Body of pancreas (tissue), 4 donors: Measurements from ENCODE around the gene MAP3K4. TPM values are rescaled to one million over a fixed set of nuclear protein-coding genes. Genes with fewer than 3 reads are reported as not detected.
"Not testable (repeated sequence)": the region's sequence is repeated elsewhere in the genome, so short reads cannot be mapped to it uniquely, and the experiment has no call there.

Experiments
- ATAC-seq: fragments of 150-250 bp; one replicate; pipeline ENCODE4 v1.9.1; 2016
- DNase-seq, 4 donors: peaks; one replicate each; pipeline ENCODE4 v3.0.0-alpha.2; 2019
- H3K27ac ChIP-seq, 4 donors: fragments of 200-600 bp; sonication (generic); 1 replicate in 3 of 4; 2 replicates in 1 of 4; pipeline versions ENCODE4 v1.5.1 to v1.6.1; 2016 to 2019; ENCODE audit warnings: mild to moderate bottlenecking in 1 of 4, mixed read lengths in 1 of 4, moderate library complexity in 1 of 4
- H3K27me3 ChIP-seq, 2 donors: fragments of 200-600 bp; sonication (generic); one replicate each; pipeline ENCODE4 v1.6.0; 2016; ENCODE audit warnings: mild to moderate bottlenecking in 1 of 2
- H3K36me3 ChIP-seq, 2 donors: fragments of 200-600 bp; sonication (generic); replicated peaks in 1 of 2; 2 replicates each; pipeline ENCODE4 v1.5.1; 2016; ENCODE audit warnings: low read depth in 2 of 2; ENCODE audit not compliant: insufficient read depth in 1 of 2
- H3K4me1 ChIP-seq: fragments of 200-600 bp; sonication (generic); one replicate; pipeline ENCODE4 v1.6.0; 2016
- H3K4me3 ChIP-seq, 2 donors: fragments of 200-600 bp; sonication (generic); 1 replicate in 1 of 2; 2 replicates in 1 of 2; pipeline ENCODE4 v1.5.1; 2016 to 2019
- H3K9me3 ChIP-seq, 3 donors: fragments of 200-600 bp; sonication (generic); 1 replicate in 2 of 3; 2 replicates in 1 of 3; pipeline ENCODE4 v1.5.1; 2016
- CTCF ChIP-seq, 7 experiments: fragments of 450-650 bp in 4 of 7; fragments of 200-600 bp in 3 of 7; sonication (generic) in 3 of 7; IDR thresholded peaks; one replicate each; pipeline ENCODE4 v1.5.1; 2016 to 2019; ENCODE audit warnings: antibody characterized with exemption in 7 of 7
- POLR2A ChIP-seq, 3 donors: fragments of 450-650 bp; IDR thresholded peaks; one replicate each; pipeline ENCODE4 v1.6.1; 2016; ENCODE audit warnings: antibody characterized with exemption in 3 of 3, mild to moderate bottlenecking in 2 of 3
- WGBS, 2 donors: methylation state at CpG; one replicate each; pipeline ENCODE4 v1.1.5; 2017; 5-methylcytosine and 5-hydroxymethylcytosine counted together
- intact Hi-C: fragments of 100-400 bp; cut with DNase I; formaldehyde crosslinking; loops from one replicate; pipeline ENCODE4 v1.15.1; 2023
- total RNA-seq, 2 donors: library from RNA; depleted of rRNA; stranded (reverse); fragments of >200 nt; gene quantifications; one replicate each; pipeline ENCODE4 v1.1.0, GENCODE V29; 2016

Gene MAP3K4
- total RNA-seq, 2 donors from 2014 or later, result 20.1 to 31.4 TPM

- Histone ChIP-seq H3K27me3 (no peaks in the 10 kb centered on the region), H3K27ac (peak overlapping the region in 3 of 4 donors; percentile 3 to 40 (median 28)), H3K4me3 (no peak overlapping the region), H3K9me3 (no peaks in the 10 kb centered on the region), H3K36me3 (no peaks in the 10 kb centered on the region), H3K4me1 (peaks cover 8% of the 10 kb centered on the region)
- intact Hi-C loops, result no loop called here
- ATAC-seq (peak; percentile 81), DNase-seq (peak; percentile 32 to 77 (median 56))
- no peak for TF ChIP-seq CTCF (IDR thresholded peaks at IDR 0.05)
- TF ChIP-seq POLR2A (IDR thresholded peaks at IDR 0.05), result no peak
- WGBS, 2 donors, result 45 to 51% methylated on average over 9 of the region's 9 CpGs
Measured at GRCh38 chr6:160974304-160974771, 17.2 kb upstream of the MAP3K4 start.

GRCh38 chr6:160975162-160975561 is 16.4 kb upstream of the MAP3K4 start:
- no peaks in the 10 kb centered on the region for H3K36me3 ChIP-seq
- no peak overlapping the region for H3K4me3 ChIP-seq
- intact Hi-C loops, result no loop called here
- 68 to 75% methylated on average over 1 of the region's 1 CpG for WGBS, 2 donors
- H3K27ac ChIP-seq, result no peak overlapping the region
- H3K9me3 ChIP-seq, result no peaks in the 10 kb centered on the region
- no peaks in the 10 kb centered on the region for H3K27me3 ChIP-seq
- no peak for DNase-seq
- TF ChIP-seq POLR2A (IDR thresholded peaks at IDR 0.05), result no peak
- TF ChIP-seq CTCF (IDR thresholded peaks at IDR 0.05), result no peak
- H3K4me1 ChIP-seq, result peaks cover 8% of the 10 kb centered on the region
- ATAC-seq, result no peak

GRCh38 chr6:160975961-160976360 is 15.6 kb upstream of the MAP3K4 start:
- H3K27ac ChIP-seq, H3K27me3 ChIP-seq, H3K4me3 ChIP-seq, intact Hi-C loops, ATAC-seq, H3K4me1 ChIP-seq, H3K9me3 ChIP-seq, H3K36me3 ChIP-seq, DNase-seq: not testable (repeated sequence)
- 80 to 85% methylated on average over 4 of the region's 4 CpGs for WGBS, 2 donors

GRCh38 chr6:160978141-160978901 is 13.2 kb upstream of the MAP3K4 start:
- Histone ChIP-seq H3K9me3 (peaks cover 0 to 3% (median 0%) of the 10 kb centered on the region in 3 donors), H3K36me3 (no peaks in the 10 kb centered on the region), H3K27me3 (no peaks in the 10 kb centered on the region), H3K4me3 (no peak overlapping the region), H3K4me1 (peaks cover 8% of the 10 kb centered on the region), H3K27ac (no peak overlapping the region)
- WGBS, 2 donors, result 83 to 94% methylated on average over 4 of the region's 4 CpGs
- TF ChIP-seq POLR2A (IDR thresholded peaks at IDR 0.05) (no peak), CTCF (IDR thresholded peaks at IDR 0.05) (no peak)
- intact Hi-C loops, result no loop called here
- DNase-seq, result no peak
- no peak for ATAC-seq

- Histone ChIP-seq H3K4me3 (no peak overlapping the region), H3K27me3 (no peaks in the 10 kb centered on the region), H3K4me1 (peaks cover 2% of the 10 kb centered on the region), H3K27ac (no peak overlapping the region), H3K36me3 (no peaks in the 10 kb centered on the region), H3K9me3 (peaks cover 0 to 4% (median 0%) of the 10 kb centered on the region in 3 donors)
- ATAC-seq (peak; percentile 33), DNase-seq (peak in 2 of 4 donors; percentile 18 to 39)
- intact Hi-C loops, result no loop called here
- WGBS, 2 donors, result 55 to 62% methylated on average over 8 of the region's 8 CpGs
- peak in 1 of 7 experiments; percentile 12 for TF ChIP-seq CTCF (IDR thresholded peaks at IDR 0.05)
- TF ChIP-seq POLR2A (IDR thresholded peaks at IDR 0.05), result no peak
Measured at GRCh38 chr6:160979061-160979708, 12.4 kb upstream of the MAP3K4 start.

- H3K4me1 ChIP-seq, H3K4me3 ChIP-seq, ATAC-seq, intact Hi-C loops, H3K27ac ChIP-seq, H3K36me3 ChIP-seq, DNase-seq, H3K27me3 ChIP-seq, H3K9me3 ChIP-seq: not testable (repeated sequence)
- 98% methylated on average over 3 of the region's 3 CpGs; no CpG with 5 or more reads in 1 of the 2 donors for WGBS, 2 donors
Measured at GRCh38 chr6:160983377-160983948, 8.1 kb upstream of the MAP3K4 start.
